Trophoblast cell (in vitro differentiated cells and primary cell): ENCODE results near the gene AIP.
"Not testable (repeated sequence)": the region's sequence is repeated elsewhere in the genome, so short reads cannot be mapped to it uniquely, and the experiment has no call there.

Experiments
- DNase-seq, 2 donors: peaks; one replicate each; pipeline ENCODE4 v3.0.0-alpha.2; 2016
- H2AFZ ChIP-seq: 2 replicates; pipeline ENCODE4 v1.6.1; 2013; ENCODE audit warnings: low read length, moderate library complexity, mild to moderate bottlenecking; ENCODE audit not compliant: insufficient read depth, poor library complexity
- H2AK5ac ChIP-seq: 2 replicates; pipeline ENCODE4 v1.6.1; 2013; ENCODE audit warnings: mild to moderate bottlenecking, low read length
- H2BK120ac ChIP-seq: 2 replicates; pipeline ENCODE4 v1.6.1; 2013; ENCODE audit warnings: low read length, mild to moderate bottlenecking, moderate library complexity; ENCODE audit not compliant: insufficient read depth, poor library complexity
- H2BK12ac ChIP-seq: 2 replicates; pipeline ENCODE4 v1.6.1; 2013; ENCODE audit warnings: mild to moderate bottlenecking, low read length, moderate library complexity
- H2BK5ac ChIP-seq: 2 replicates; pipeline ENCODE4 v1.6.1; 2013; ENCODE audit warnings: low read length, low read depth, moderate library complexity, mild to moderate bottlenecking; ENCODE audit not compliant: poor library complexity
- H3K14ac ChIP-seq: 2 replicates; pipeline ENCODE4 v1.6.1; 2013; ENCODE audit warnings: mild to moderate bottlenecking, low read length
- H3K18ac ChIP-seq: 2 replicates; pipeline ENCODE4 v1.6.1; 2013; ENCODE audit warnings: mild to moderate bottlenecking, low read length
- H3K23ac ChIP-seq: 2 replicates; pipeline ENCODE4 v1.6.1; 2013; ENCODE audit warnings: low read length
- H3K27ac ChIP-seq: 2 replicates; pipeline ENCODE4 v1.5.1; 2013; ENCODE audit warnings: low read depth, mild to moderate bottlenecking, inconsistent platforms, low read length, moderate library complexity
- H3K27me3 ChIP-seq: 2 replicates; pipeline ENCODE4 v1.6.1; 2013; ENCODE audit warnings: inconsistent platforms, mild to moderate bottlenecking, low read length, moderate library complexity; ENCODE audit not compliant: insufficient read depth
- H3K36me3 ChIP-seq, 2 experiments: 1 replicate in 1 of 2; 2 replicates in 1 of 2; pipeline ENCODE4 v1.6.1; 2013; ENCODE audit warnings: low read length in 2 of 2, mild to moderate bottlenecking in 2 of 2, moderate library complexity in 1 of 2; ENCODE audit not compliant: insufficient read depth in 2 of 2, control insufficient read depth in 1 of 2
- H3K4ac ChIP-seq: 2 replicates; pipeline ENCODE4 v1.6.1; 2013; ENCODE audit warnings: low read depth, mild to moderate bottlenecking, low read length, moderate library complexity
- H3K4me1 ChIP-seq, 2 experiments: 1 replicate in 1 of 2; 2 replicates in 1 of 2; pipeline ENCODE4 v1.6.1; 2013; ENCODE audit warnings: low read length in 2 of 2, mild to moderate bottlenecking in 2 of 2, moderate library complexity in 1 of 2; ENCODE audit not compliant: insufficient read depth in 2 of 2, control insufficient read depth in 1 of 2
- H3K4me2 ChIP-seq: 2 replicates; pipeline ENCODE4 v1.6.1; 2013; ENCODE audit warnings: inconsistent platforms, mild to moderate bottlenecking, low read length, moderate library complexity
- H3K4me3 ChIP-seq: 2 replicates; pipeline ENCODE4 v1.5.1; 2013; ENCODE audit warnings: mild to moderate bottlenecking, low read depth, low read length, inconsistent platforms
- H3K79me1 ChIP-seq: one replicate; pipeline ENCODE4 v1.6.1; 2013; ENCODE audit warnings: low read length
- H3K79me2 ChIP-seq: 2 replicates; pipeline ENCODE4 v1.6.1; 2013; ENCODE audit warnings: low read length, mild to moderate bottlenecking; ENCODE audit not compliant: control insufficient read depth, insufficient read depth, poor library complexity
- H3K9ac ChIP-seq: 2 replicates; pipeline ENCODE4 v1.6.1; 2013; ENCODE audit warnings: mild to moderate bottlenecking, low read length
- H3K9me3 ChIP-seq: 2 replicates; pipeline ENCODE4 v1.6.1; 2013; ENCODE audit warnings: low read depth, mild to moderate bottlenecking, control low read depth, inconsistent platforms, low read length; ENCODE audit not compliant: insufficient read depth
- H4K12ac ChIP-seq: 2 replicates; pipeline ENCODE4 v1.6.1; 2013; ENCODE audit warnings: low read depth, mild to moderate bottlenecking, low read length, moderate library complexity
- H4K8ac ChIP-seq: 2 replicates; pipeline ENCODE4 v1.6.1; 2013; ENCODE audit warnings: low read depth, mild to moderate bottlenecking, low read length, moderate library complexity
- H4K91ac ChIP-seq: one replicate; pipeline ENCODE4 v1.6.1; 2013; ENCODE audit warnings: low read depth, mild to moderate bottlenecking, low read length, moderate library complexity
- WGBS: extraction: QIAGEN DNeasy Blood & Tissue Kit; methylation state at CpG from one replicate; pipeline ENCODE4 v1.1.7; 2013; ENCODE audit warnings: missing lambda C conversion rate; ENCODE audit not compliant: insufficient read length, insufficient coverage; ENCODE audit errors: extremely low coverage; 5-methylcytosine and 5-hydroxymethylcytosine counted together

Gene AIP

DNA sequence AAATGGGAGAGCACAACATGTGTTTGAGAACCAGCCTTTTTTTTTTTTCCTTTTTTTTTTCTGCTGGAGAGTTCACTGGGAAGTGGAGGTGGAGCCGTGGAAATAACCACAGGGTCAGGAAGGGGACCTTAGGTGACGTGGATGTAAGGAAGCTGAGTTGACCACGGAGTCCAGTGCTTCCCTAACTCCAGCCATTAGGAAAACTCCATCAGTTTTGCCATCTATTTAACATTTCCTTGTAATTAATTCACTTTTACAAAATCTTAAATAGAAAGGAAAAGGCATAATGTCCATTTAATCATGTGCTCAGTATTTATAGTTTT is 27.2 kb downstream of the AIP start:
- H3K4me2 ChIP-seq: no peak overlapping the region
- no peak overlapping the region for H2BK120ac ChIP-seq
- H3K27me3 ChIP-seq: no peaks in the 10 kb centered on the region
- H4K91ac ChIP-seq: no peak overlapping the region
- no CpG with 5 or more reads among the region's 3 CpGs for WGBS
- no peak overlapping the region for H3K4me3 ChIP-seq
- H3K4me1 ChIP-seq: peaks cover 16 to 26% of the 10 kb centered on the region in 2 experiments
- H3K27ac ChIP-seq: no peak overlapping the region
- no peak overlapping the region for H2AFZ ChIP-seq
- H3K23ac ChIP-seq: no peak overlapping the region
- no peak overlapping the region for H2AK5ac ChIP-seq
- no peaks in the 10 kb centered on the region for H3K9me3 ChIP-seq
- H3K4ac ChIP-seq: no peak overlapping the region
- H2BK12ac ChIP-seq: no peak overlapping the region
- no peak overlapping the region for H3K9ac ChIP-seq
- peaks cover 4 to 8% of the 10 kb centered on the region in 2 experiments for H3K36me3 ChIP-seq
- DNase-seq: no peak
- peaks cover 19% of the 10 kb centered on the region for H3K79me1 ChIP-seq
- no peak overlapping the region for H4K8ac ChIP-seq
- no peak overlapping the region for H3K14ac ChIP-seq
- no peak overlapping the region for H2BK5ac ChIP-seq
- no peak overlapping the region for H4K12ac ChIP-seq
- H3K18ac ChIP-seq: no peak overlapping the region
- H3K79me2 ChIP-seq: peaks cover 9% of the 10 kb centered on the region

DNA sequence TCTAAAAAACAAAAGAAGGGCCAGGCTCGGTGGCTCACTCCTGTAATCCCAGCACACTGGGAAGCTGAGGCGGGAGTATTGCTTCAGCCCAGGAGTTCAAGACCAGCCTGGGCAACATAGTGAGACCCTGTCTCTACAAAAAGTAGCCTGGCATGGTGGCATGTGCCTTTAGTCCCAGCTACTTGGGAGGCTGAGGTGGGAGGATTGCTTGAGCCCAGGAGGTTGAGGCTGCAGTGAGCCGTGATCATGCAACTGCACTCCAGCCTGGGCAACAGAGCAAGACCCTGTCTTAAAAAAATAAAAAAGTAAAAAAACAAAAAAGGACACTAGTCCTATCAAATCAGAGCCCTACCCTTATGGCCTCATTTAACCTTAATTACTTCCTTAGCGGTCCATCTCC is 28.7 kb downstream of the AIP start:
- not testable (repeated sequence) for H3K9ac ChIP-seq, H3K14ac ChIP-seq, H3K23ac ChIP-seq, H3K36me3 ChIP-seq, H3K18ac ChIP-seq, H4K12ac ChIP-seq, H2BK12ac ChIP-seq, H3K27ac ChIP-seq, H2AK5ac ChIP-seq, H3K4me3 ChIP-seq, H3K79me1 ChIP-seq, H3K4me2 ChIP-seq, H3K9me3 ChIP-seq, H3K4ac ChIP-seq, H3K27me3 ChIP-seq, H2BK5ac ChIP-seq, DNase-seq, H2BK120ac ChIP-seq, H4K8ac ChIP-seq, H2AFZ ChIP-seq, H4K91ac ChIP-seq, H3K79me2 ChIP-seq
- no CpG with 5 or more reads among the region's 4 CpGs for WGBS
- peaks cover 7 to 16% of the 10 kb centered on the region in 2 experiments for H3K4me1 ChIP-seq

DNA sequence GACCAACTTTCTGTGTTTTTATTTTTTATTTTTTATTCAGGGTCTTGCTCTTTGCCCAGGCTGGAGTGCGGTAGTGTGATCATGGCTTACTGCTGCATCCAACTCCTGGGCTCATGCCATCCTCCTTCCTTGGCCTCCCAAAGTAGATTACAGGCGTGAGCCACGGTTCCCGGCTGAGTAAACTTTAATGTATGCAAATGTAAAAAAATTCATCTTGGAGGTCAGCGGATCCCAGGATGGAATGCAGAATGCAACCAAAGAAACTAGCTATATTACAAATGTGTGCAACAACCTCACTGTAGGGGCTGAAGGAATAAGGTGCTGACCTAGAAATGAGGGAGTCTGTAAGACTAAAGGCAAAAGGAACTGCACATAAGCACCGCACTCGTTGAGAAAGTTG is 31.3 kb downstream of the AIP start:
- peaks cover 1% of the 10 kb centered on the region for H3K9me3 ChIP-seq
- H3K79me2 ChIP-seq: no peaks in the 10 kb centered on the region
- H4K8ac ChIP-seq: no peak overlapping the region
- no peak overlapping the region for H3K23ac ChIP-seq
- no peak overlapping the region for H2BK5ac ChIP-seq
- no peak overlapping the region for H3K18ac ChIP-seq
- H2AFZ ChIP-seq: no peak overlapping the region
- H3K79me1 ChIP-seq: no peaks in the 10 kb centered on the region
- H3K27me3 ChIP-seq: no peaks in the 10 kb centered on the region
- no peak overlapping the region for H2AK5ac ChIP-seq
- DNase-seq: no peak
- no peak overlapping the region for H4K91ac ChIP-seq
- H3K9ac ChIP-seq: no peak overlapping the region
- H4K12ac ChIP-seq: no peak overlapping the region
- H3K14ac ChIP-seq: no peak overlapping the region
- H3K4me3 ChIP-seq: no peak overlapping the region
- no peaks in the 10 kb centered on the region for H3K36me3 ChIP-seq
- H3K4ac ChIP-seq: no peak overlapping the region
- H2BK120ac ChIP-seq: no peak overlapping the region
- peaks cover 0 to 1% of the 10 kb centered on the region in 2 experiments for H3K4me1 ChIP-seq
- H3K4me2 ChIP-seq: no peak overlapping the region
- WGBS: no CpG with 5 or more reads among the region's 7 CpGs
- H3K27ac ChIP-seq: no peak overlapping the region
- H2BK12ac ChIP-seq: no peak overlapping the region

DNA sequence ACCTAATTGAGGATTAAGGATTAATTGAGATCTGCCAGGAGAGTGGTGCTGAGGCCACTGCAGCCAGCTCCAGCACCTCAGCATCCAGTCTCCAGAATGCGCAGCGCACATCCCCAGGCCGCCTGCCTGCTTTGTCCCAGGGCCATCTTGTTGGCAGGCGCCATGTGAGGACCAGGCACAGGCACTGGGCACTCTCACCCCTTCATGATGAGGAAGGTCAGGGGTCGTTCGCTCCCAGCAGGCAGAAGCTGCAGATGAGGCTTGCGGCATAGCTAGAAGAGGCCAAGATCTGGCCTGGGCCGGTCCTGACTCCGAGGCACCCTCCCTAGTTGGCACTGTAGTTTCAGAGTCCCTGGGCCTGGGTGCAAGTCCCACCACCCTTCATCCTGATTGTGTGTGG is 34.0 kb downstream of the AIP start:
- no peak overlapping the region for H3K14ac ChIP-seq
- no peak overlapping the region for H3K9ac ChIP-seq
- H3K23ac ChIP-seq: no peak overlapping the region
- no peaks in the 10 kb centered on the region for H3K27me3 ChIP-seq
- no peak overlapping the region for H2BK5ac ChIP-seq
- no peaks in the 10 kb centered on the region for H3K79me2 ChIP-seq
- no peak overlapping the region for H3K18ac ChIP-seq
- no peak overlapping the region for H4K91ac ChIP-seq
- no peaks in the 10 kb centered on the region for H3K79me1 ChIP-seq
- no peak overlapping the region for H3K27ac ChIP-seq
- no peak overlapping the region for H2AFZ ChIP-seq
- DNase-seq: no peak
- no peak overlapping the region for H2BK120ac ChIP-seq
- no peak overlapping the region for H2BK12ac ChIP-seq
- H3K4me3 ChIP-seq: no peak overlapping the region
- no peaks in the 10 kb centered on the region for H3K36me3 ChIP-seq
- no peak overlapping the region for H3K4ac ChIP-seq
- peaks cover 1% of the 10 kb centered on the region for H3K9me3 ChIP-seq
- H3K4me1 ChIP-seq: no peaks in the 10 kb centered on the region
- H4K8ac ChIP-seq: no peak overlapping the region
- H4K12ac ChIP-seq: no peak overlapping the region
- H3K4me2 ChIP-seq: no peak overlapping the region
- WGBS: no CpG with 5 or more reads among the region's 9 CpGs
- no peak overlapping the region for H2AK5ac ChIP-seq
